ENCODE results near the gene RNF44. TPM values are rescaled to one million over a fixed set of nuclear protein-coding genes. Genes with fewer than 3 reads are reported as not detected.

The RNF44 gene
- total RNA-seq, 6 experiments from 2014 or later = 10.6 to 13.4 (median 11.3) TPM

DNA sequence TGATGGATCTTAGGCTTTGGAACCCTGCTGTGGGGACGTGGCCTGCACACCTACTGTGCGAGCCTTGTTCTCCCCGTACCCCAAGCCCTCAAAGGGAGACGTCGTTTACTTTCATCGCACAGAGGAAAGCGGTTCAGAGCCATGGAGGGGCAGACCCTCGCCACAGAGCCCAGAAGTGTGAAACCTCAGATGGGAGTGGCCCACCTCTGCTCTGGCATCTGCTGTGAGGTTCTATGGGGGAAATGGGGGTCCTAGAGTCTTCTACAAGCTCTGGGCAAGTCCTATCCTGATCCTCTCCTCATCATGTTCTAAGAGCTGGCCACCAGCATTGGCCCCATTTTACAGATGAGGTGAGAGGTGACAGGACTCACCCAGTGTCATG lies 3.7 kb upstream of the RNF44 start:
- no peaks in the 10 kb centered on the region for H3K36me3 Mint-ChIP-seq (ENCODE audit: low read depth)
- TF ChIP-seq, protein P1, sequence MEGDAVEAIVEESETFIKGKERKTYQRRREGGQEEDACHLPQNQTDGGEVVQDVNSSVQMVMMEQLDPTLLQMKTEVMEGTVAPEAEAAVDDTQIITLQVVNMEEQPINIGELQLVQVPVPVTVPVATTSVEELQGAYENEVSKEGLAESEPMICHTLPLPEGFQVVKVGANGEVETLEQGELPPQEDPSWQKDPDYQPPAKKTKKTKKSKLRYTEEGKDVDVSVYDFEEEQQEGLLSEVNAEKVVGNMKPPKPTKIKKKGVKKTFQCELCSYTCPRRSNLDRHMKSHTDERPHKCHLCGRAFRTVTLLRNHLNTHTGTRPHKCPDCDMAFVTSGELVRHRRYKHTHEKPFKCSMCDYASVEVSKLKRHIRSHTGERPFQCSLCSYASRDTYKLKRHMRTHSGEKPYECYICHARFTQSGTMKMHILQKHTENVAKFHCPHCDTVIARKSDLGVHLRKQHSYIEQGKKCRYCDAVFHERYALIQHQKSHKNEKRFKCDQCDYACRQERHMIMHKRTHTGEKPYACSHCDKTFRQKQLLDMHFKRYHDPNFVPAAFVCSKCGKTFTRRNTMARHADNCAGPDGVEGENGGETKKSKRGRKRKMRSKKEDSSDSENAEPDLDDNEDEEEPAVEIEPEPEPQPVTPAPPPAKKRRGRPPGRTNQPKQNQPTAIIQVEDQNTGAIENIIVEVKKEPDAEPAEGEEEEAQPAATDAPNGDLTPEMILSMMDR (IDR thresholded peaks at IDR 0.05) = no peak
- no peak overlapping the region for H3K4me3 Mint-ChIP-seq
- no peak for DNase-seq
- no peak overlapping the region for H3K27ac Mint-ChIP-seq
- peaks cover 23% of the 10 kb centered on the region for H3K4me1 Mint-ChIP-seq (ENCODE audit: low read depth)
- H3K27me3 Mint-ChIP-seq (ENCODE audit: insufficient read depth) = peaks cover 8% of the 10 kb centered on the region
- H3K9me3 Mint-ChIP-seq = no peaks in the 10 kb centered on the region

DNA sequence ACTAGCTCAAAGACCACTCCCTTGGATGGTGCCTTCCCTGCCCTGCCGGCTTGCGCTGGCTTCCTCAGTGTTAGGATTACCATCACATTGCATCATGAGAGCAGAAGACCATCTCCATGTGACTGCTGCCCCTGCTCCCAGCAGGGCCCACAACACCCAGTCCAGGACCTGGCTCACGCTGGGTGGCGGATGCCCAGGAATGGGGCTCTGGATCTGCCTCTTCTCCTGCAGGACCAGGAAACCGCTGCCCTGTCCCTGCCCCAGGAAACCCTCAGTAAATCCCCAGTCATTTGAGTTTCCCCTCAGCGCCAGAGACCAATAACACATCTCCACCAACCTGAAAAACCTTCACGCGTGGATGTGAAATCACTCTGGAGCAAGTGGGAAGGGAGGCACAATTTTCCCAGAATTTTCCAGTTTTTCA lies 3.3 kb upstream of the RNF44 start:
- Mint-ChIP-seq H3K27me3 (ENCODE audit: insufficient read depth) (peaks cover 8% of the 10 kb centered on the region), H3K4me3 (no peak overlapping the region), H3K4me1 (ENCODE audit: low read depth) (peaks cover 28% of the 10 kb centered on the region), H3K27ac (no peak overlapping the region), H3K9me3 (no peaks in the 10 kb centered on the region), H3K36me3 (ENCODE audit: low read depth) (no peaks in the 10 kb centered on the region)
- TF ChIP-seq, protein P1 (IDR thresholded peaks at IDR 0.05) = no peak
- no peak for DNase-seq

DNA sequence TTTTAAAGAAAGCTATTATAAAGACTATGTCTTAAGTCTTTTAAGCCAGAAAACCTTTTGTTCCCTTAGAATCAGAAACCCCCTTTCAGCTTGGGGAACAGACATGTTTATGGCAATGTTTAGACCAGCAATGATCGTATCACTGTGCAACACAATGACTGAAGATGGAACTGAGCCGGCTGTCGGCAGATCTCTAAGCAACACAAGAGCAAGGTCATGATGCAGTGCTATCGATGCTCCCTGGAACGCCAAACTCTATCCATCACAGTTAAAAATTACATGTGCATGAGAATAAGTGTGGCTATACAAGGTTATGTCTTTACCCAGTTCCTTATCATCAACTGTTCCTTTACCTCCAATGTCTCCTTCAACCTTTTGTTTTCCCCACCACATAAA lies 1.8 kb upstream of the RNF44 start:
- Mint-ChIP-seq H3K4me1 (ENCODE audit: low read depth) (peaks cover 43% of the 10 kb centered on the region), H3K9me3 (no peaks in the 10 kb centered on the region), H3K27ac (no peak overlapping the region), H3K27me3 (ENCODE audit: insufficient read depth) (peaks cover 8% of the 10 kb centered on the region), H3K36me3 (ENCODE audit: low read depth) (no peaks in the 10 kb centered on the region), H3K4me3 (no peak overlapping the region)
- TF ChIP-seq, protein P1 (IDR thresholded peaks at IDR 0.05) = no peak
- no peak for DNase-seq

DNA sequence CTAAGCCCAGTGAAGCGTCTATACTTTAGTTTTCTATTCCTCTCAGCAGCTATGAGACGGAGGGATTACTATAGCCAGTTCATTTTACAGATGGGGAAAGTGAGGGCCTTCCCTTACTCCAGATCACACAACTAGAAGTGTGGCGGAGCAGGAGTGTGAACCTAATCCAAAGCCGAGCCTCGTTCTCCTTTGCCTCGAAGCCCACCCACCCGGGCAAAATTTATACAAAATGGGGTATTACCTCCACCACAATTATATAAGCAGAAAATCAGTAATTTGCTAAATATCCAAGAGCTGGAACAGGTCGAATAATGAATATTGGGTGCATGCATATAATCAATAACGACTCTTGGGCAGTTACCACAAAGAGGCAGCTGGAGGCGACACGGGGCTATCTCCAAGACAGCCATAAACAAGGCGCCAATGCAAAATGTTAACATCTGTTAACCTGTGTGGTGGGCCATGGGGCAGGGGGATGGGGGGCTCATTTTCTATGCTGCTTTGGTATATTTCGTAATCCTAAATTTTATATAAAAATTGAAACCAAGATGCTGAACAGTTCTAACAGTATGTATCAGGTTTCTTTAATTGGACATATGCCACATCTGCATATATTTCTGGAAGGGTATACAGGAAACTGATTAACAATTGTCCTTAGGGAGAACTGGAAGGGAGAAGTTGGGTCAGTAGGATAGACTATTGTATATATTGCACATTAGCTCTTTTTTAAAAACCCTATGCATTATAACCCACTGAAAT lies 1.2 kb upstream of the RNF44 start:
- peak overlapping the region; percentile 95 for H3K4me3 Mint-ChIP-seq
- no peaks in the 10 kb centered on the region for H3K36me3 Mint-ChIP-seq (ENCODE audit: low read depth)
- peaks cover 8% of the 10 kb centered on the region for H3K27me3 Mint-ChIP-seq (ENCODE audit: insufficient read depth)
- H3K4me1 Mint-ChIP-seq (ENCODE audit: low read depth) = peaks cover 49% of the 10 kb centered on the region
- DNase-seq = no peak
- TF ChIP-seq, protein P1 (IDR thresholded peaks at IDR 0.05) = no peak
- H3K9me3 Mint-ChIP-seq = no peaks in the 10 kb centered on the region
- H3K27ac Mint-ChIP-seq = peak overlapping the region; percentile 98

DNA sequence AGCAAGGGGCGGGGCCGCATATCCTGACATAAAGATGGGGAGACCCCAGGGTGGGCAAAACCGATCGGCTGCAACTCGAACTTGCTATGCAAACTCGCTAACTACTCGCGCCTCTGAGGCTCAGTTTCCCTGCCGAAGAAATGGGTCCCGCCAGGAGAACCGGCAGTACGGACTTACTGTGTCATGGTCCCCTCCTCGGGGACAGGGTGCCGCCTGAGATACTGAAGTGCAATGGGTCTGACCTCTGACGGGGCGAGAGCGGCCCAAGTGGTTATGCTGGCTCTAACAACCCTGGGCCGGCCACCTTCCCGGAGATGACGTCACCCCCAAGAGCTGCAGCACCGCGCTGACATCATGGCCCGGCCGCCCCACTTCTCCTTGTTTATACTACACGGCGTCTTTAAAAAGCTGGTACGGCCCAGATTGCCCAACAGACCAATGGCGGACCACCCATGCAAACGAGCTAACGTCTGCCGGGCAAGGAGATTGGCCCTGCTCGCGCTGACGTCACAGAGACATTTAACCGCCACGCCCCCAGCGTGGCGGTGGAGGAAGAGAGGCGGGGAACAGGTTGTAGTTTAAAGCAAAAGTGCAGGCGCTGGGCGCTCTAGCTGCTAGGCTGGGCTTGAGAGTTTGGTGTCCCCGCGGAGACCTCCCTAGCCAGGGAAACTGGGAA lies 490 bp upstream of the RNF44 start:
- DNase-seq = peak; percentile 100
- Mint-ChIP-seq H3K4me3 (peak overlapping the region; percentile 95), H3K27ac (peak overlapping the region; percentile 98), H3K27me3 (ENCODE audit: insufficient read depth) (peaks cover 8% of the 10 kb centered on the region), H3K36me3 (ENCODE audit: low read depth) (no peaks in the 10 kb centered on the region), H3K9me3 (no peaks in the 10 kb centered on the region), H3K4me1 (ENCODE audit: low read depth) (peaks cover 51% of the 10 kb centered on the region)
- TF ChIP-seq, protein P1 (IDR thresholded peaks at IDR 0.05) = no peak

All from HFFc6 (cell line).